ENCODE results near the gene PSMB5. TPM values are rescaled to one million over a fixed set of nuclear protein-coding genes. Genes with fewer than 3 reads are reported as not detected.

Gene PSMB5
- total and polyA plus RNA-seq, 2 of the 13 experiments (the other 11 are each of a cell fraction or from before 2014, with no cell fraction given), result 705 to 871 TPM

DNA sequence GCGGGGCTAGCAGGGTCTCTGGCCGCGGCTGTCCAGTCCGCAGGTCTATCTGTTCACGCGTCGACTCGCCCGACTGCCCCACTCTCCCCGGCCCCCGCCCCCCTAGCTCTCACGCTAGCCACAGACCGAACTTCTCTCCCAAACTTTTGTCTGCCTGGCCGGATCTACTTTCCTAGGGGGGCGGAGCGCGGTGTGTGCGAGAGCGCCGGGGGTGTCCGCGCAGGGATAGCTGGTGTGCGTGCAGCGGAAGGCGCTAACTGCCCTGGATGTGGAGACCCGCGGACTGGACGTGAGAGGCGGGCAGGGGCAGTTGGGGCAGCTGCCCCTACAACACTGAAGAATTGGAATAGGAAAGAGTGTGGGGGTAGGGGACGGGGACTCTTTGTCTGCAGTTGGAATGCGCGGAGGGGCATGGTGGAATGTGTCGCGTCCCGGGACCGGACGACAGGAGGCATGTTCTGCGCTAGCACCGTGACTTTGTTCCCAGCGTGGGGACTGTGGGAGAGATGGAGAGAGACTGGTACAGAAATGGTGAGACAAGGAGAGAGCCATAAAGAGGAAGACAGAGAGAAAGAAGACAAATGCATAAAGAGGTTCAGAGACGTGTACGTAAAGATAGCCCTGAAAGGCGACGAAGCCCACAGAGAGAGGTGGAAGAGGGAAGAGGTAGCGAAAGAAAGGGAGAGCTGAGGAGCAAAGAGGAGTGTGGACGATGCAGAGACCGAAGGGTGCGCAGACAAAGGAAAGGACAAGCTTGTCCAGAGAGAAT lies 52.0 kb downstream of the PSMB5 start, which contains the start of gene AJUBA (continued):
- TF ChIP-seq, protein P1, sequence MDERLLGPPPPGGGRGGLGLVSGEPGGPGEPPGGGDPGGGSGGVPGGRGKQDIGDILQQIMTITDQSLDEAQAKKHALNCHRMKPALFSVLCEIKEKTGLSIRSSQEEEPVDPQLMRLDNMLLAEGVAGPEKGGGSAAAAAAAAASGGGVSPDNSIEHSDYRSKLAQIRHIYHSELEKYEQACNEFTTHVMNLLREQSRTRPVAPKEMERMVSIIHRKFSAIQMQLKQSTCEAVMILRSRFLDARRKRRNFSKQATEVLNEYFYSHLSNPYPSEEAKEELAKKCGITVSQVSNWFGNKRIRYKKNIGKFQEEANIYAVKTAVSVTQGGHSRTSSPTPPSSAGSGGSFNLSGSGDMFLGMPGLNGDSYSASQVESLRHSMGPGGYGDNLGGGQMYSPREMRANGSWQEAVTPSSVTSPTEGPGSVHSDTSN (CRISPR knock-in tag; IDR thresholded peaks at IDR 0.05), result peak; percentile 20
- TF ChIP-seq, protein P2, sequence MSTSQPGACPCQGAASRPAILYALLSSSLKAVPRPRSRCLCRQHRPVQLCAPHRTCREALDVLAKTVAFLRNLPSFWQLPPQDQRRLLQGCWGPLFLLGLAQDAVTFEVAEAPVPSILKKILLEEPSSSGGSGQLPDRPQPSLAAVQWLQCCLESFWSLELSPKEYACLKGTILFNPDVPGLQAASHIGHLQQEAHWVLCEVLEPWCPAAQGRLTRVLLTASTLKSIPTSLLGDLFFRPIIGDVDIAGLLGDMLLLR (CRISPR knock-in tag; IDR thresholded peaks at IDR 0.05), result no peak
- peak; percentile 99 for TF ChIP-seq TAF15 (IDR thresholded peaks at IDR 0.05; ENCODE audit: low read depth, low read length, poor library complexity, severe bottlenecking)
- TF ChIP-seq ZNF619 (CRISPR knock-in tag; IDR thresholded peaks at IDR 0.05), result peak; percentile 85; the same call in 1 of the 2 replicates
- TF ChIP-seq, protein P3, sequence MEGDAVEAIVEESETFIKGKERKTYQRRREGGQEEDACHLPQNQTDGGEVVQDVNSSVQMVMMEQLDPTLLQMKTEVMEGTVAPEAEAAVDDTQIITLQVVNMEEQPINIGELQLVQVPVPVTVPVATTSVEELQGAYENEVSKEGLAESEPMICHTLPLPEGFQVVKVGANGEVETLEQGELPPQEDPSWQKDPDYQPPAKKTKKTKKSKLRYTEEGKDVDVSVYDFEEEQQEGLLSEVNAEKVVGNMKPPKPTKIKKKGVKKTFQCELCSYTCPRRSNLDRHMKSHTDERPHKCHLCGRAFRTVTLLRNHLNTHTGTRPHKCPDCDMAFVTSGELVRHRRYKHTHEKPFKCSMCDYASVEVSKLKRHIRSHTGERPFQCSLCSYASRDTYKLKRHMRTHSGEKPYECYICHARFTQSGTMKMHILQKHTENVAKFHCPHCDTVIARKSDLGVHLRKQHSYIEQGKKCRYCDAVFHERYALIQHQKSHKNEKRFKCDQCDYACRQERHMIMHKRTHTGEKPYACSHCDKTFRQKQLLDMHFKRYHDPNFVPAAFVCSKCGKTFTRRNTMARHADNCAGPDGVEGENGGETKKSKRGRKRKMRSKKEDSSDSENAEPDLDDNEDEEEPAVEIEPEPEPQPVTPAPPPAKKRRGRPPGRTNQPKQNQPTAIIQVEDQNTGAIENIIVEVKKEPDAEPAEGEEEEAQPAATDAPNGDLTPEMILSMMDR (CRISPR knock-in tag; IDR thresholded peaks at IDR 0.05), result no peak
- 0 out of 2 replicates have a peak, but pooled peaks have one; percentile 57 for TF ChIP-seq PPARG (CRISPR knock-in tag; conservative IDR thresholded peaks at IDR 0.05)
- peak; percentile 100 for TF ChIP-seq PTBP1 (IDR thresholded peaks at IDR 0.05; ENCODE audit: low read depth, low read length, poor library complexity, severe bottlenecking)
- no peak for TF ChIP-seq MBNL3 (CRISPR knock-in tag; conservative IDR thresholded peaks at IDR 0.05)
- TF ChIP-seq, protein P4, sequence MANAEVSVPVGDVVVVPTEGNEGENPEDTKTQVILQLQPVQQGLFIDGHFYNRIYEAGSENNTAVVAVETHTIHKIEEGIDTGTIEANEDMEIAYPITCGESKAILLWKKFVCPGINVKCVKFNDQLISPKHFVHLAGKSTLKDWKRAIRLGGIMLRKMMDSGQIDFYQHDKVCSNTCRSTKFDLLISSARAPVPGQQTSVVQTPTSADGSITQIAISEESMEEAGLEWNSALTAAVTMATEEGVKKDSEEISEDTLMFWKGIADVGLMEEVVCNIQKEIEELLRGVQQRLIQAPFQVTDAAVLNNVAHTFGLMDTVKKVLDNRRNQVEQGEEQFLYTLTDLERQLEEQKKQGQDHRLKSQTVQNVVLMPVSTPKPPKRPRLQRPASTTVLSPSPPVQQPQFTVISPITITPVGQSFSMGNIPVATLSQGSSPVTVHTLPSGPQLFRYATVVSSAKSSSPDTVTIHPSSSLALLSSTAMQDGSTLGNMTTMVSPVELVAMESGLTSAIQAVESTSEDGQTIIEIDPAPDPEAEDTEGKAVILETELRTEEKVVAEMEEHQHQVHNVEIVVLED (CRISPR knock-in tag; IDR thresholded peaks at IDR 0.05; ENCODE audit: borderline replicate concordance), result peak; percentile 96
- no peak; the same call in 1 of the 2 replicates for TF ChIP-seq ZNF720 (CRISPR knock-in tag; IDR thresholded peaks at IDR 0.05)
- TF ChIP-seq, protein P5, sequence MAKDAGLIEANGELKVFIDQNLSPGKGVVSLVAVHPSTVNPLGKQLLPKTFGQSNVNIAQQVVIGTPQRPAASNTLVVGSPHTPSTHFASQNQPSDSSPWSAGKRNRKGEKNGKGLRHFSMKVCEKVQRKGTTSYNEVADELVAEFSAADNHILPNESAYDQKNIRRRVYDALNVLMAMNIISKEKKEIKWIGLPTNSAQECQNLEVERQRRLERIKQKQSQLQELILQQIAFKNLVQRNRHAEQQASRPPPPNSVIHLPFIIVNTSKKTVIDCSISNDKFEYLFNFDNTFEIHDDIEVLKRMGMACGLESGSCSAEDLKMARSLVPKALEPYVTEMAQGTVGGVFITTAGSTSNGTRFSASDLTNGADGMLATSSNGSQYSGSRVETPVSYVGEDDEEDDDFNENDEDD (CRISPR knock-in tag; IDR thresholded peaks at IDR 0.05; ENCODE audit: borderline replicate concordance), result peak; percentile 91
- no peak for TF ChIP-seq FLYWCH1 (CRISPR knock-in tag; IDR thresholded peaks at IDR 0.05)
- peak; percentile 14; the same call in 1 of the 2 replicates for TF ChIP-seq NBN (conservative IDR thresholded peaks at IDR 0.05)
- TF ChIP-seq, protein P6, sequence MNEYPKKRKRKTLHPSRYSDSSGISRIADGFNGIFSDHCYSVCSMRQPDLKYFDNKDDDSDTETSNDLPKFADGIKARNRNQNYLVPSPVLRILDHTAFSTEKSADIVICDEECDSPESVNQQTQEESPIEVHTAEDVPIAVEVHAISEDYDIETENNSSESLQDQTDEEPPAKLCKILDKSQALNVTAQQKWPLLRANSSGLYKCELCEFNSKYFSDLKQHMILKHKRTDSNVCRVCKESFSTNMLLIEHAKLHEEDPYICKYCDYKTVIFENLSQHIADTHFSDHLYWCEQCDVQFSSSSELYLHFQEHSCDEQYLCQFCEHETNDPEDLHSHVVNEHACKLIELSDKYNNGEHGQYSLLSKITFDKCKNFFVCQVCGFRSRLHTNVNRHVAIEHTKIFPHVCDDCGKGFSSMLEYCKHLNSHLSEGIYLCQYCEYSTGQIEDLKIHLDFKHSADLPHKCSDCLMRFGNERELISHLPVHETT (CRISPR knock-in tag; conservative IDR thresholded peaks at IDR 0.05), result peak; percentile 74; the same call in 1 of the 2 replicates
- TF ChIP-seq ZNF564 (CRISPR knock-in tag; IDR thresholded peaks at IDR 0.05), result no peak
- TF ChIP-seq, protein P7, sequence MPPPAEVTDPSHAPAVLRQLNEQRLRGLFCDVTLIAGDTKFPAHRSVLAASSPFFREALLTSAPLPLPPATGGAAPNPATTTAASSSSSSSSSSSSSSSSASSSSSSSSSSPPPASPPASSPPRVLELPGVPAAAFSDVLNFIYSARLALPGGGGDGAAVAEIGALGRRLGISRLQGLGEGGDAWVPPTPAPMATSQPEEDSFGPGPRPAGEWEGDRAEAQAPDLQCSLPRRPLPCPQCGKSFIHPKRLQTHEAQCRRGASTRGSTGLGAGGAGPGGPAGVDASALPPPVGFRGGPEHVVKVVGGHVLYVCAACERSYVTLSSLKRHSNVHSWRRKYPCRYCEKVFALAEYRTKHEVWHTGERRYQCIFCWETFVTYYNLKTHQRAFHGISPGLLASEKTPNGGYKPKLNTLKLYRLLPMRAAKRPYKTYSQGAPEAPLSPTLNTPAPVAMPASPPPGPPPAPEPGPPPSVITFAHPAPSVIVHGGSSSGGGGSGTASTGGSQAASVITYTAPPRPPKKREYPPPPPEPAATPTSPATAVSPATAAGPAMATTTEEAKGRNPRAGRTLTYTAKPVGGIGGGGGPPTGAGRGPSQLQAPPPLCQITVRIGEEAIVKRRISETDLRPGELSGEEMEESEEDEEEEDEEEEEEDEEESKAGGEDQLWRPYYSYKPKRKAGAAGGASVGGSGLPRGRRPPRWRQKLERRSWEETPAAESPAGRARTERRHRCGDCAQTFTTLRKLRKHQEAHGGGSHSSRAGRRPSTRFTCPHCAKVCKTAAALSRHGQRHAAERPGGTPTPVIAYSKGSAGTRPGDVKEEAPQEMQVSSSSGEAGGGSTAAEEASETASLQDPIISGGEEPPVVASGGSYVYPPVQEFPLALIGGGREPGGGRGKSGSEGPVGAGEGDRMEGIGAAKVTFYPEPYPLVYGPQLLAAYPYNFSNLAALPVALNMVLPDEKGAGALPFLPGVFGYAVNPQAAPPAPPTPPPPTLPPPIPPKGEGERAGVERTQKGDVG (CRISPR knock-in tag; IDR thresholded peaks at IDR 0.05; ENCODE audit: borderline replicate concordance), result peak; percentile 99
- TF ChIP-seq ZNF232 (CRISPR knock-in tag; IDR thresholded peaks at IDR 0.05; ENCODE audit: borderline replicate concordance), result no peak
